HL-60 (cell line): Measurements from ENCODE around the gene CLEC4E.

Experiments used
- POLR2AphosphoS5 ChIP-seq: IDR thresholded peaks from 2 replicates; pipeline ENCODE4 v1.6.1; 2012; ENCODE audit warnings: low read depth
- SPI1 ChIP-seq: IDR thresholded peaks from 2 replicates; pipeline ENCODE4 v1.6.1; 2012; ENCODE audit warnings: low read depth, mild to moderate bottlenecking, borderline replicate concordance
- TF ChIP-seq, protein P1 (sequence below): IDR thresholded peaks from one replicate; pipeline ENCODE4 v1.5.1; 2011; ENCODE audit warnings: low read length, control low read depth, inconsistent platforms; ENCODE audit not compliant: insufficient read depth

DNA sequence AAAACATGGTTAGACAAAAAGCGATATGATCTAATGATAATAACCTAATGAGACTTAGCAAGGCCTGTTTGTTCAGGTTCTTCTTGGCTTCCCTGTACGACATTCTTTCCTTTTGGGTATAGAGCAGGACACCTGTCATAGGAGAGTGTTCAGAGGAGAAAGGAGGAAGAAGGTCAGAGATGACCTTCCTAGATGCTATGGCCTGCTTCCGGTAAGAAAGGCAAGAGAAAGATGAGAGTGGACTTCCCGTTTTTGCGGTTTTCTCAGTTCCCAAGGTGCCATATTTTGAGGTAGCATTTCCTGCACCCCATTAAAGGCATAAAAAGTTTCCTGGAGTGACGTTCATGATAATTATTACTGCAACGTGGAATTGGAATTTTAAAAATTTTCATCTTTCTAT, 8.7 kb downstream of the CLEC4E start:
- TF ChIP-seq, protein P1, sequence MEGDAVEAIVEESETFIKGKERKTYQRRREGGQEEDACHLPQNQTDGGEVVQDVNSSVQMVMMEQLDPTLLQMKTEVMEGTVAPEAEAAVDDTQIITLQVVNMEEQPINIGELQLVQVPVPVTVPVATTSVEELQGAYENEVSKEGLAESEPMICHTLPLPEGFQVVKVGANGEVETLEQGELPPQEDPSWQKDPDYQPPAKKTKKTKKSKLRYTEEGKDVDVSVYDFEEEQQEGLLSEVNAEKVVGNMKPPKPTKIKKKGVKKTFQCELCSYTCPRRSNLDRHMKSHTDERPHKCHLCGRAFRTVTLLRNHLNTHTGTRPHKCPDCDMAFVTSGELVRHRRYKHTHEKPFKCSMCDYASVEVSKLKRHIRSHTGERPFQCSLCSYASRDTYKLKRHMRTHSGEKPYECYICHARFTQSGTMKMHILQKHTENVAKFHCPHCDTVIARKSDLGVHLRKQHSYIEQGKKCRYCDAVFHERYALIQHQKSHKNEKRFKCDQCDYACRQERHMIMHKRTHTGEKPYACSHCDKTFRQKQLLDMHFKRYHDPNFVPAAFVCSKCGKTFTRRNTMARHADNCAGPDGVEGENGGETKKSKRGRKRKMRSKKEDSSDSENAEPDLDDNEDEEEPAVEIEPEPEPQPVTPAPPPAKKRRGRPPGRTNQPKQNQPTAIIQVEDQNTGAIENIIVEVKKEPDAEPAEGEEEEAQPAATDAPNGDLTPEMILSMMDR: no peak
- TF ChIP-seq SPI1 (peak; percentile 76), POLR2AphosphoS5 (no peak)
